HEK293 (cell line): ENCODE measurements around the gene MAGEC1.

Source experiments
- CTCF ChIA-PET: fragments of 350-600 bp; formaldehyde crosslinking; extraction: SDS; loops from one replicate; lab custom pipeline; 2021; ENCODE audit warnings: antibody characterized with exemption; lab: Yijun Ruan, JAX
- POLR2A ChIA-PET: fragments of 300-600 bp; formaldehyde crosslinking; extraction: SDS; loops from one replicate; lab custom pipeline; 2020; ENCODE audit warnings: antibody characterized with exemption, inconsistent platforms; lab: Yijun Ruan, JAX
- H3K27ac ChIP-seq: fragments of 200-500 bp; sonication (Bioruptor generic); 2 replicates; pipeline ENCODE4 v1.5.1; 2014; ENCODE audit warnings: low read depth, low read length, control low read depth, inconsistent platforms; ENCODE audit errors: extremely low read depth
- H3K36me3 ChIP-seq, 2 experiments: fragments of 200-500 bp in 1 of 2; sonication (Bioruptor generic) in 1 of 2; 1 replicate in 1 of 2; 2 replicates in 1 of 2; pipeline ENCODE4 v1.5.1; 2014 to 2017; ENCODE audit warnings: inconsistent platforms in 2 of 2, low read length in 2 of 2; ENCODE audit not compliant: control insufficient read depth in 2 of 2, insufficient read depth in 1 of 2
- H3K4me1 ChIP-seq: fragments of 200-500 bp; sonication (Bioruptor generic); 2 replicates; pipeline ENCODE4 v1.5.1; 2014; ENCODE audit warnings: mild to moderate bottlenecking, low read length, inconsistent platforms; ENCODE audit not compliant: control insufficient read depth, insufficient read depth
- H3K4me3 ChIP-seq: 2 replicates; pipeline ENCODE4 v1.5.1; 2011; ENCODE audit warnings: low read depth, mild to moderate bottlenecking, control low read depth, low read length, moderate library complexity
- H3K9me3 ChIP-seq: fragments of 200-500 bp; sonication (Bioruptor generic); 2 replicates; pipeline ENCODE4 v1.5.1; 2014; ENCODE audit warnings: low read depth, low read length, inconsistent platforms; ENCODE audit not compliant: control insufficient read depth, insufficient read depth
- BCL11B ChIP-seq: fragments of 450-650 bp; formaldehyde crosslinking; IDR thresholded peaks from 2 replicates; pipeline ENCODE4 v1.5.1; 2016; ENCODE audit warnings: low read depth, missing biosample characterization, missing genetic modification characterization
- ELK4 ChIP-seq: IDR thresholded peaks from 2 replicates; pipeline ENCODE4 v1.6.1; 2011; ENCODE audit warnings: mild to moderate bottlenecking, low read depth, low read length, borderline replicate concordance
- GLI4 ChIP-seq: fragments of 450-650 bp; formaldehyde crosslinking; IDR thresholded peaks from 2 replicates; pipeline ENCODE4 v1.5.1; 2016; ENCODE audit warnings: missing biosample characterization, missing genetic modification characterization
- HIC1 ChIP-seq: fragments of 450-650 bp; formaldehyde crosslinking; IDR thresholded peaks from 2 replicates; pipeline ENCODE4 v1.5.1; 2016; ENCODE audit warnings: missing biosample characterization, missing genetic modification characterization
- KLF9 ChIP-seq: fragments of 450-650 bp; formaldehyde crosslinking; IDR thresholded peaks from 2 replicates; pipeline ENCODE4 v1.5.1; 2016; ENCODE audit warnings: missing biosample characterization, missing genetic modification characterization, low read depth
- REST ChIP-seq: fragments of 450-650 bp; formaldehyde crosslinking; IDR thresholded peaks from 2 replicates; pipeline ENCODE4 v1.5.1; 2016; ENCODE audit warnings: missing biosample characterization, missing genetic modification characterization
- SCRT2 ChIP-seq: fragments of 450-650 bp; formaldehyde crosslinking; IDR thresholded peaks from 2 replicates; pipeline ENCODE4 v1.5.1; 2016; ENCODE audit warnings: missing biosample characterization, missing genetic modification characterization
- SP7 ChIP-seq: fragments of 450-650 bp; formaldehyde crosslinking; IDR thresholded peaks from 2 replicates; pipeline ENCODE4 v1.5.1; 2016; ENCODE audit warnings: missing biosample characterization, missing genetic modification characterization
- TRIM28 ChIP-seq: IDR thresholded peaks from 2 replicates; pipeline ENCODE4 v1.6.1; 2011; ENCODE audit warnings: low read length, control low read depth, borderline replicate concordance
- ZBTB48 ChIP-seq: fragments of 450-650 bp; formaldehyde crosslinking; IDR thresholded peaks from 2 replicates; pipeline ENCODE4 v1.5.1; 2016; ENCODE audit warnings: missing biosample characterization, missing genetic modification characterization
- ZIC2 ChIP-seq: fragments of 450-650 bp; formaldehyde crosslinking; IDR thresholded peaks from 2 replicates; pipeline ENCODE4 v1.5.1; 2016; ENCODE audit warnings: missing biosample characterization, missing genetic modification characterization
- ZNF133 ChIP-seq: fragments of 450-650 bp; formaldehyde crosslinking; IDR thresholded peaks from 2 replicates; pipeline ENCODE4 v1.5.1; 2016; ENCODE audit warnings: missing biosample characterization, missing genetic modification characterization
- ZNF140 ChIP-seq: fragments of 450-650 bp; formaldehyde crosslinking; IDR thresholded peaks from 2 replicates; pipeline ENCODE4 v1.5.1; 2016; ENCODE audit warnings: missing biosample characterization, missing genetic modification characterization
- ZNF146 ChIP-seq: fragments of 450-650 bp; formaldehyde crosslinking; IDR thresholded peaks from 2 replicates; pipeline ENCODE4 v1.5.1; 2016; ENCODE audit warnings: missing biosample characterization, missing genetic modification characterization
- ZNF175 ChIP-seq: fragments of 450-650 bp; formaldehyde crosslinking; IDR thresholded peaks from 2 replicates; pipeline ENCODE4 v1.5.1; 2016; ENCODE audit warnings: missing biosample characterization, missing genetic modification characterization
- ZNF266 ChIP-seq: fragments of 450-650 bp; formaldehyde crosslinking; IDR thresholded peaks from 2 replicates; pipeline ENCODE4 v1.5.1; 2016; ENCODE audit warnings: missing biosample characterization, missing genetic modification characterization, low read depth
- ZNF350 ChIP-seq: fragments of 450-650 bp; formaldehyde crosslinking; IDR thresholded peaks from 2 replicates; pipeline ENCODE4 v1.5.0; 2017; ENCODE audit warnings: missing biosample characterization, mild to moderate bottlenecking, missing genetic modification characterization
- ZNF366 ChIP-seq: fragments of 450-650 bp; formaldehyde crosslinking; conservative IDR thresholded peaks from 2 replicates; pipeline ENCODE4 v1.5.1; 2016; ENCODE audit warnings: missing biosample characterization, missing genetic modification characterization
- ZNF391 ChIP-seq: fragments of 450-650 bp; formaldehyde crosslinking; IDR thresholded peaks from 2 replicates; pipeline ENCODE4 v1.5.1; 2016; ENCODE audit warnings: low read depth, missing biosample characterization, missing genetic modification characterization, borderline replicate concordance
- ZNF488 ChIP-seq: fragments of 450-650 bp; formaldehyde crosslinking; IDR thresholded peaks from 2 replicates; pipeline ENCODE4 v1.5.1; 2016; ENCODE audit warnings: missing biosample characterization, missing genetic modification characterization
- ZNF529 ChIP-seq: fragments of 450-650 bp; formaldehyde crosslinking; IDR thresholded peaks from 2 replicates; pipeline ENCODE4 v1.5.1; 2017; ENCODE audit warnings: missing genetic modification characterization, missing biosample characterization; ENCODE audit not compliant: insufficient replicate concordance
- ZNF555 ChIP-seq: fragments of 450-650 bp; formaldehyde crosslinking; conservative IDR thresholded peaks from 2 replicates; pipeline ENCODE4 v1.5.1; 2017; ENCODE audit warnings: missing biosample characterization, mild to moderate bottlenecking, missing genetic modification characterization, inconsistent platforms
- ZNF600 ChIP-seq: fragments of 450-650 bp; formaldehyde crosslinking; IDR thresholded peaks from 2 replicates; pipeline ENCODE4 v1.5.1; 2016; ENCODE audit warnings: missing biosample characterization, missing genetic modification characterization
- ZNF629 ChIP-seq: fragments of 450-650 bp; formaldehyde crosslinking; IDR thresholded peaks from 2 replicates; pipeline ENCODE4 v1.5.1; 2017; ENCODE audit warnings: missing biosample characterization, missing genetic modification characterization
- ZNF658 ChIP-seq: fragments of 450-650 bp; formaldehyde crosslinking; IDR thresholded peaks from 2 replicates; pipeline ENCODE4; 2016; ENCODE audit warnings: missing biosample characterization, missing genetic modification characterization
- ZNF76 ChIP-seq: fragments of 450-650 bp; formaldehyde crosslinking; IDR thresholded peaks from 2 replicates; pipeline ENCODE4; 2016; ENCODE audit warnings: low read depth, missing biosample characterization, missing genetic modification characterization, borderline replicate concordance

MAGEC1 gene

DNA sequence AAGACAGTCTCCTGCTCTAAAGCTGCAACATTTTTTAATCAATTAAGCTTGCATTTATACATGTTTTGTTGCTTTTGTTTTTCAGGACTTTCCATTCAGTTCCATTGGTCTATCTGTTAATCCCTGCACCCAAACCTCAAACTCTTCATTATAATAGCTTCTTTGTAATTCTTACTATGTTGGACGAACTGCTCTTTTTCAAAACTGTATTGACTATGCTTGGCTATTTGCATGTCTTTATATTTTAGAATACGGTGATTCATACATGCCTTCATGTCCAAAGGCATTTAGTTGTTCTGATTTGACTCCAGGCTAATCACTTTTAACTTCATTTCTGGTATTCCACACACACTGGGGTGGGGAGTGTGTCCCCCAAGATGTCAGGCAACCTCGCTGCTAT, 14.1 kb downstream of the MAGEC1 start:
- no peaks in the 10 kb centered on the region for H3K36me3 ChIP-seq
- CTCF ChIA-PET = no interaction called here
- no peaks in the 10 kb centered on the region for H3K4me1 ChIP-seq
- POLR2A ChIA-PET = no interaction called here
- no peak overlapping the region for H3K27ac ChIP-seq
- TF ChIP-seq ZNF140 (tag by site-specific recombination) (no peak), ELK4 (no peak), SCRT2 (no peak), ZIC2 (tag by site-specific recombination) (no peak), BCL11B (no peak), ZNF391 (tag by site-specific recombination) (no peak), KLF9 (no peak), ZBTB48 (tag by site-specific recombination) (no peak)
- no peaks in the 10 kb centered on the region for H3K9me3 ChIP-seq
- H3K4me3 ChIP-seq = no peak overlapping the region

DNA sequence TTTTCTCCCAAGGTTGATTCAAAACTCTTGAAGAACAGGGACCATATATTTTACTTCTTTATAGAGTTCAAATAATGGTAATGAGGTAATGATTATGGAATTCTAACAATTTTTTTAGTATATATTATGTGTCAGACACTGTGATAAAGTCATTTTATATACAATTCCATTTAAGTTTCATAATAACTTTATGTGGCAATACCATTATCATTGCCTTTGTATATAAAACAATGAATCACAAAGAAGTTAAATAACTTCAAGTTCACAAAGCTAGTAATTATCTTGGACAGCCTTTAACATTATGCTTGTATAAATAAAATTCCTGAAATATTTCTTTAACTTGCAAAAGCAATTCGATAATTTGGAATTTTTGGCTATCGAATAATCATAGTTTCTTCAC, 20.6 kb downstream of the MAGEC1 start:
- H3K36me3 ChIP-seq = no peaks in the 10 kb centered on the region
- no peaks in the 10 kb centered on the region for H3K4me1 ChIP-seq
- CTCF ChIA-PET = no interaction called here
- no peak overlapping the region for H3K4me3 ChIP-seq
- H3K27ac ChIP-seq = no peak overlapping the region
- no peak for TF ChIP-seq ZNF629
- no peak for TF ChIP-seq ZNF146 (tag by site-specific recombination)
- TF ChIP-seq TRIM28 = no peak
- no peak for TF ChIP-seq ZNF555 (tag by site-specific recombination)
- TF ChIP-seq KLF9 = no peak
- TF ChIP-seq ZNF366 = no peak
- no peak for TF ChIP-seq HIC1
- TF ChIP-seq ZNF488 (tag by site-specific recombination) = no peak
- TF ChIP-seq ZNF350 (tag by site-specific recombination) = no peak
- TF ChIP-seq REST = no peak
- TF ChIP-seq ZNF658 (tag by site-specific recombination) = no peak
- TF ChIP-seq ZNF529 (tag by site-specific recombination) = no peak
- no peak for TF ChIP-seq ZNF76 (tag by site-specific recombination)
- TF ChIP-seq ZNF133 = no peak
- TF ChIP-seq ZNF175 = no peak
- TF ChIP-seq ZNF266 (tag by site-specific recombination) = no peak
- no peak for TF ChIP-seq ZNF600 (tag by site-specific recombination)
- TF ChIP-seq ELK4 = no peak
- no peak for TF ChIP-seq GLI4 (tag by site-specific recombination)
- no peak for TF ChIP-seq SP7
- POLR2A ChIA-PET = no interaction called here
- H3K9me3 ChIP-seq = no peaks in the 10 kb centered on the region
